ENCODE measurements around the gene HOXA6.

GRCh38 chr7:27126596-27127327 lies 20.8 kb downstream of the HOXA6 start:
- TF ChIP-seq POLR2A (IDR thresholded peaks at IDR 0.05), result no peak
- TF ChIP-seq, protein P1, sequence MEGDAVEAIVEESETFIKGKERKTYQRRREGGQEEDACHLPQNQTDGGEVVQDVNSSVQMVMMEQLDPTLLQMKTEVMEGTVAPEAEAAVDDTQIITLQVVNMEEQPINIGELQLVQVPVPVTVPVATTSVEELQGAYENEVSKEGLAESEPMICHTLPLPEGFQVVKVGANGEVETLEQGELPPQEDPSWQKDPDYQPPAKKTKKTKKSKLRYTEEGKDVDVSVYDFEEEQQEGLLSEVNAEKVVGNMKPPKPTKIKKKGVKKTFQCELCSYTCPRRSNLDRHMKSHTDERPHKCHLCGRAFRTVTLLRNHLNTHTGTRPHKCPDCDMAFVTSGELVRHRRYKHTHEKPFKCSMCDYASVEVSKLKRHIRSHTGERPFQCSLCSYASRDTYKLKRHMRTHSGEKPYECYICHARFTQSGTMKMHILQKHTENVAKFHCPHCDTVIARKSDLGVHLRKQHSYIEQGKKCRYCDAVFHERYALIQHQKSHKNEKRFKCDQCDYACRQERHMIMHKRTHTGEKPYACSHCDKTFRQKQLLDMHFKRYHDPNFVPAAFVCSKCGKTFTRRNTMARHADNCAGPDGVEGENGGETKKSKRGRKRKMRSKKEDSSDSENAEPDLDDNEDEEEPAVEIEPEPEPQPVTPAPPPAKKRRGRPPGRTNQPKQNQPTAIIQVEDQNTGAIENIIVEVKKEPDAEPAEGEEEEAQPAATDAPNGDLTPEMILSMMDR (IDR thresholded peaks at IDR 0.05), result no peak
